Progenitor cell of endocrine pancreas (in vitro differentiated cells): Measurements from ENCODE around the gene MOB2. TPM values are rescaled to one million over a fixed set of nuclear protein-coding genes. Genes with fewer than 3 reads are reported as not detected.

Experiments
- DNase-seq: peaks from one replicate; pipeline ENCODE4 v3.0.0; 2021; ENCODE audit warnings: low spot score; ENCODE audit not compliant: unreplicated experiment
- H3K27ac Mint-ChIP-seq: 2 replicates; pipeline ENCODE4 v1.8.0; 2021; ENCODE audit warnings: mild to moderate bottlenecking, moderate library complexity, mixed read lengths
- H3K27me3 Mint-ChIP-seq: 2 replicates; pipeline ENCODE4 v1.8.0; 2021; ENCODE audit warnings: mixed read lengths
- H3K36me3 Mint-ChIP-seq: 2 replicates; pipeline ENCODE4 v1.8.0; 2022; ENCODE audit warnings: mixed read lengths; ENCODE audit not compliant: insufficient read depth
- H3K4me1 Mint-ChIP-seq: 2 replicates; pipeline ENCODE4 v1.8.0; 2021; ENCODE audit warnings: low read depth, mixed read lengths
- H3K4me3 Mint-ChIP-seq: 2 replicates; pipeline ENCODE4 v1.8.0; 2021; ENCODE audit warnings: low read depth, mild to moderate bottlenecking, moderate library complexity, mixed read lengths
- H3K9me3 Mint-ChIP-seq: 2 replicates; pipeline ENCODE4 v1.8.0; 2021; ENCODE audit warnings: low read depth, mixed read lengths
- total RNA-seq: library from RNA; stranded (reverse); gene quantifications from 2 replicates; pipeline ENCODE4 v1.2.1, GENCODE V29; 2021
- TF ChIP-seq, protein P1 (sequence below): fragments of 200-600 bp; sonication (generic); IDR thresholded peaks from one replicate; pipeline ENCODE4 v1.5.0; 2021; ENCODE audit warnings: antibody characterized with exemption, mild to moderate bottlenecking; ENCODE audit not compliant: unreplicated experiment

The MOB2 gene
- total RNA-seq, 1 donor from 2014 or later: 33.3 TPM

DNA sequence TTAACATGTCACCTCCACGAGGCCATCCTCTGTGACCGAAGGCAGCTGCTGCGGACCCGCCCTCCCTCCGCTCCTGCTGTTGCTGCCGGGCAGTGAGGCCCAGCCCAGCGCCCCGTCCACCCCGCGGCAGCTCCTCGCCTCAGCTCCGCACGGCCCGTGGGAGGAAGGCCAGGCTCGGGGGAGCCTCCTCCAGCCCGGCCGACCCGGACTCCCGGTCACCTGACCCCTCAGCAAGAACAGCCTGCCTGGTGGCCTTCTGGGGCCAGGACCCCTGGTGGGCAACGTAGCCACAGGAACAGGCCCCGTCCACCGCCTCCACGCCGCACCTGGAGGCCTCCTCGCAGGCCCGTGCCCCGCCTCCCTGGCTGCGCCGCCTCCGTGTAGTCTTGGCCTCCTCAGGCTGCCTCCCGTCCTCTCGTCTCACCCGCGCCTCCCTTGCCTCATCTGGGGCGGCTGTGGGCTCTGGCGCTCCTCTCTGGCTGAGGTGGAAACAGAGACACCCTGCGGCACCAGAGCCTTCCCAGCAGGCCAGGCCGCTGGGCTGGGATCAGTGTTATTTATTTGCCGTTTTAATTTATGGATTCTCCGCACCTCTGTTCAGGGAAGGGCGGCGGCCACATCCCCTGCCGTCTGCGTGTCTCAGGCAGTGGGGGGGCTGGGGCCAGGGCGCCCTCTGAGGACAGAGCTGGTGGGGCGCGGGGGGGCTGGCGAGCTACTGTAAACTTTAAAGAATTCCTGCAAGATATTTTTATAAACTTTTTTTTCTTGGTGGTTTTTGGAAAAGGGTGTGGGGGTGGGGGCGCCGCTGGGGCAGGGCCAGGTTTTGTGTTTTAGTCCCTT lies 25.4 kb downstream of the MOB2 start:
- no peaks in the 10 kb centered on the region for H3K27me3 Mint-ChIP-seq
- no peak for DNase-seq
- no peaks in the 10 kb centered on the region for H3K4me1 Mint-ChIP-seq
- H3K9me3 Mint-ChIP-seq: no peaks in the 10 kb centered on the region
- no peak overlapping the region for H3K27ac Mint-ChIP-seq
- TF ChIP-seq, protein P1, sequence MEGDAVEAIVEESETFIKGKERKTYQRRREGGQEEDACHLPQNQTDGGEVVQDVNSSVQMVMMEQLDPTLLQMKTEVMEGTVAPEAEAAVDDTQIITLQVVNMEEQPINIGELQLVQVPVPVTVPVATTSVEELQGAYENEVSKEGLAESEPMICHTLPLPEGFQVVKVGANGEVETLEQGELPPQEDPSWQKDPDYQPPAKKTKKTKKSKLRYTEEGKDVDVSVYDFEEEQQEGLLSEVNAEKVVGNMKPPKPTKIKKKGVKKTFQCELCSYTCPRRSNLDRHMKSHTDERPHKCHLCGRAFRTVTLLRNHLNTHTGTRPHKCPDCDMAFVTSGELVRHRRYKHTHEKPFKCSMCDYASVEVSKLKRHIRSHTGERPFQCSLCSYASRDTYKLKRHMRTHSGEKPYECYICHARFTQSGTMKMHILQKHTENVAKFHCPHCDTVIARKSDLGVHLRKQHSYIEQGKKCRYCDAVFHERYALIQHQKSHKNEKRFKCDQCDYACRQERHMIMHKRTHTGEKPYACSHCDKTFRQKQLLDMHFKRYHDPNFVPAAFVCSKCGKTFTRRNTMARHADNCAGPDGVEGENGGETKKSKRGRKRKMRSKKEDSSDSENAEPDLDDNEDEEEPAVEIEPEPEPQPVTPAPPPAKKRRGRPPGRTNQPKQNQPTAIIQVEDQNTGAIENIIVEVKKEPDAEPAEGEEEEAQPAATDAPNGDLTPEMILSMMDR: no peak
- H3K4me3 Mint-ChIP-seq: no peak overlapping the region
- peaks cover 4% of the 10 kb centered on the region for H3K36me3 Mint-ChIP-seq

DNA sequence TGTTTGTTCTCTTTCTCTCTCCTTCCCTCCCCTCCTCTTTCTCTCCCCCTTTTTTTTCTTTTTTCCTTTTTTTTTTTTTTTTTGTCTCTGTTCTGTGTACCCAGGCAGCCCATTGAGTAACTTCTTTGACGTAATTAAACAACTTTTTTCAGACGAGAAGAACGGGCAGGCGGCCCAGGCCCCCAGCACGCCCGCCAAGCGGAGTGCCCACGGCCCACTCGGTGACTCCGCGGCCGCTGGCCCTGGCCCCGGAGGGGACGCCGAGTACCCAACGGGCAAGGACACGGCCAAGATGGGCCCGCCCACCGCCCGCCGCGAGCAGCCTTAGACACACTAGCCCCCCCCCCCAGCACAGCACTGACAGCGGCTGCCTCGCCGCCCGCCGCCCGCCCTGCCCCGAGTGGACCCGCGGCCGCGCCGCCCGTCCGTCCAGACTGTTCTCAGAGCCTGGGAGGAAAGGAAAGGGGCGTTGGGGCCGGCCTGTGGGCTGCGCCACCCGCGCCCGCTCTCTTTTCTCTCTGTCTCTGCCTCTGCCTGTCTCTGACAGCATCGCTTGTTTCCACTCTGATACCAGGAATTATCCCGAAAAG lies 26.1 kb downstream of the MOB2 start:
- Mint-ChIP-seq H3K27me3 (no peaks in the 10 kb centered on the region), H3K27ac (no peak overlapping the region), H3K9me3 (no peaks in the 10 kb centered on the region), H3K36me3 (peaks cover 4% of the 10 kb centered on the region), H3K4me1 (no peaks in the 10 kb centered on the region), H3K4me3 (no peak overlapping the region)
- TF ChIP-seq, protein P1: no peak
- DNase-seq: no peak

DNA sequence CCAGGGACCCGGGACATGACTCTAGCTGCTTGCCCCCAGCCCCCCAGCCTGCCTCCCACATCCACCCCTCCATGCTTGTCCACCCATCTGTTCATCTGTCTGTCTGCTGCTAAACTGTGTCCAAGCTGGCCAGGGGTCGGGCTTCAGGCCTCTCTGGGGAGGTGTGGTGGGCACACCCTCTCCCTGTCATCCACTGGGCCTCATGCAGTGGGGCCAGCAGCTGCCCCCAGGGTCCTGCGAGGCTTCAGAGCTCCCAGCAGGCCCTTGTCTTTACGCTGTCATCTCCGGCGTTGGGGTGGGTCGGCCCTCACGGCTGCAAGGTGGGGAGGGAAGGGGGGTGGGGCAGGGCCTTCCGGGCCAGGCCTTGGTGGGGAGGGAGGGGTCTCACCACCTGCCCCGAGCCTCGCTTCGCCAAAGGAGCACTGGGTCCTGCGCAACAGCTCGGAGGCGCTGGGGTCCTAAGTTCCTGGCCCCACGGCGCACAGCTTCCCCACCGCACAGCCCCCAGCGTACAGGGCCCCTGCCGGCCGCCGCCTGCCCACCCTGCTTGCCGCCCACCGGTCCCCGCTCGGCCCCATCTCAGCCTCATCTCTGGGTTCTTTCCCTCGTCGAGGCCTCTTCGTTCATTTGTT lies 26.7 kb downstream of the MOB2 start:
- H3K27me3 Mint-ChIP-seq: no peaks in the 10 kb centered on the region

DNA sequence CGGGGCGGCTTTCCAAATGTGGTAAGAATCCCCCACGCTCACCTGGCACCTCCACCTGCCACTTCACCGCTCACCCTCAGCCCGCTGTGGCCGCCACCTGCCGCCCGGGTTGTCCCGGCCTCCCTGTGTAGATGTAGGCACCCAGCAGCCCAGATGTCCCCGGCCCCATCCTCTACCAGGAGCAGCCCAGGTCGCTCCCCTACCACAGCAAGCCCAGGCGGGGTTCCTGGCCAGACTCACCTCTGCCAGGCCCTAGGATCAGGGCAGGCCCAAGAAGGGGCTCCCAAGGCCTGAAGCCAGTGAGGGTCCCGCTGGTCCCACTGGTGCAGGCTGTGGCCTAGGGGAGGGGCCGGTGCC lies 27.4 kb downstream of the MOB2 start:
- no peaks in the 10 kb centered on the region for H3K4me1 Mint-ChIP-seq
- H3K36me3 Mint-ChIP-seq: peaks cover 4% of the 10 kb centered on the region
- no peak overlapping the region for H3K27ac Mint-ChIP-seq
- DNase-seq: no peak
- H3K9me3 Mint-ChIP-seq: no peaks in the 10 kb centered on the region
- no peak overlapping the region for H3K4me3 Mint-ChIP-seq
- H3K27me3 Mint-ChIP-seq: no peaks in the 10 kb centered on the region
- TF ChIP-seq, protein P1: no peak

More for the DNA sequence above, 26.7 kb downstream of the MOB2 start:
- no peak overlapping the region for H3K4me3 Mint-ChIP-seq
- H3K9me3 Mint-ChIP-seq: no peaks in the 10 kb centered on the region
- no peak for DNase-seq
- TF ChIP-seq, protein P1: no peak
- H3K4me1 Mint-ChIP-seq: no peaks in the 10 kb centered on the region
- H3K27ac Mint-ChIP-seq: no peak overlapping the region
- H3K36me3 Mint-ChIP-seq: peaks cover 4% of the 10 kb centered on the region

DNA sequence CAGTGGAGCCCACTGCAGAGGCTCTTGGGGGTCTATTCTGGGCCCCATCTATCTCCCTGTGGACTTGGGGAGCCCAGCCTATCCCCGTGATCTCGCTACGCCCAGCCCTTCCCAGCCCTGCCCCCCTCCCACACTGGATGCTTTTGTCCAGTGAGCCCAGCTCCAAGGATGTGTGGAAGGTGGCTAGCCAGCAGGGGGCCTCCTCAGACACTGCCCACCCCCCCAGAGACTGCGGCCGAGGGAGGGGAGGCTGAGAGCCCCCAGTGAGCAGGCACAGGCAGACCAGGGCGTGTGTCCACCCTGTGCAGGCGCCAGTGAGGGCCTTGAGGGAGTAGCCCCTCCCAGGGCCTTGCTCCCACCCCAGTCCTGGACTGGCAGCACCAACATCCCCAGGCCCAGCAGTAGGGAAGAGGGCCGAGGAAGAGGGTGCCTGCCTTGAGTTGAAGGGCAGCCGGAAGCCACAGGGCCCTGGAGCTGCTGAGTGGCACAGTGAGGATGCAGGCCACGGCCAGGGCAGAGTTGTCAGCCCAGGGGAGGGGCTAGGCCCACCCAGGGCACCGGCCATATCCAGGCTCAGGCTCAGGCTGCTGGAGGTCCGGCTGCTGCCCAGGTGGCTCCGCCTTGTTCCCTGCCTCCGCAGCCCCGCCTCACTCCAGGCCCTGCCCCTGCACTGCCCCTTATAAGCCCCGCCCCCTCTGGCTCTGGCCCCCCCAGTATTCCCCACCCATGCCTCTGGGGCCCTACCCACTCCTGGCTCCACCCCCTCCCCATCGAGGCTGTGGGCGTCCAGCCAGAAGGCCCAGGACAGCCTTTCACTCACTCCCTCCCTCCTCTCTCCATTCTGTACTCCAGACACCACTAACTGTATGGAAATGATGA lies 28.0 kb downstream of the MOB2 start:
- no peaks in the 10 kb centered on the region for H3K4me1 Mint-ChIP-seq
- no peak for DNase-seq

More for the DNA sequence above, 28.0 kb downstream of the MOB2 start:
- Mint-ChIP-seq H3K4me3 (no peak overlapping the region), H3K9me3 (no peaks in the 10 kb centered on the region), H3K27ac (no peak overlapping the region), H3K36me3 (no peaks in the 10 kb centered on the region), H3K27me3 (no peaks in the 10 kb centered on the region)
- TF ChIP-seq, protein P1: no peak
